ENCODE data around the gene RPS6KL1.

RPS6KL1 gene

DNA sequence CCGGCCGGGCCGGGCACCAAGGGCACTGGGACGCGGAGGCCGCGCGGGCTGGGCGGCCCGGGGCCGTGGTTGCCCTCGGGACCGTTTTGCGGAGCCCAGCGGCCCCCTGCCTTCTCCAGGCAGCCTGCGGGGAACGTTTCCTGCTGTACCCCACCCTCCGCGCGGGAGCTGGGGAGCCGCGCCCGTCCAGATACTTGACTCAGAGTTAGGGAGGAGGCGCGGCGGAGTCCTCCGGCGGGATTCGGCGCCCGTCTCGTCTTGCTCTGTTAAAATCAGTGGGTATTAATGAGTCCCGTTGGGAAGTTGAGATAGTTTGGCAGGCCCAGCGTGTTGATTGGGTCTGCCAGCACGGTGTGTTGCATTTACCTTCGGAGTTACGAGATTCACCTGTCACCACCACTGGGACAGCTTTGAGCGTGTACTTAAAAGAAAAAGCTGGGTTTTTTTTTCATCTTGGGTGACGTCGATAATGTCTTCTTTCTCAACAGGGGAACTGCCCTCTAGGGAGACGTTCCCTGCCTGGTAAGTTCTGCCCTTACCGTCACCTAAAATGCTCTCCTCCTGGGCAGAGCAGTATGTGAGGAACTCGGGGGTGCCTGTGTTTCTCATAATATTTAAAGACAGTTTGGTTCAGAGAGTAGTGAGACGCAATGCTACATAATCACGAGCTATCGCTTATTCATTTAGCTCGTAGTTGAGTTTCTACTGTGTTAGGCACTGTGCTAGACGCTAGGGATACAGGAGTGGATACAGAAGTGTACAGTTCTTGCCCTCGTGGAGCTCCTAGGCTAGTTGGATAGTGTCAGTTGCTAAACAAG is 40.7 kb downstream of the RPS6KL1 start:
- ATAC-seq (ENCODE audit: low read depth) (peak; percentile 61), DNase-seq (ENCODE audit: low spot score in 2 of 2) (peak in 1 of 2 donors; percentile 51)
- Mint-ChIP-seq H3K27me3 (no peaks in the 10 kb centered on the region), H3K4me3 (peak overlapping the region; percentile 100), H3K36me3 (peaks cover 12% of the 10 kb centered on the region), H3K27ac (peak overlapping the region; percentile 99), H3K9me3 (no peaks in the 10 kb centered on the region), H3K4me1 (peaks cover 45% of the 10 kb centered on the region)

- ATAC-seq (ENCODE audit: low read depth) (peak; percentile 86), DNase-seq (ENCODE audit: low spot score in 2 of 2) (peak; percentile 84 to 93)
- Mint-ChIP-seq H3K4me3 (peak within 1 kb of the TSS; percentile 100), H3K36me3 (peaks cover 12% of the 10 kb centered on the region), H3K4me1 (peaks cover 45% of the 10 kb centered on the region), H3K27me3 (no peaks in the 10 kb centered on the region), H3K9me3 (no peaks in the 10 kb centered on the region), H3K27ac (peak within 1 kb of the TSS; percentile 99)
These were observed 41.5 kb downstream of the RPS6KL1 start, which contains the start of gene DLST for GRCh38 chr14:74881431-74882102. Gene DLST (plus strand): TSS chr14:74881916. CDS start chr14:74881954, 38 bp downstream.

- H3K4me1 Mint-ChIP-seq: peaks cover 44% of the 10 kb centered on the region
- DNase-seq (ENCODE audit: low spot score in 2 of 2) (no peak), ATAC-seq (ENCODE audit: low read depth) (no peak)
- peak overlapping the region; percentile 30 for H3K4me3 Mint-ChIP-seq
- H3K36me3 Mint-ChIP-seq: peaks cover 8% of the 10 kb centered on the region
- peak overlapping the region; percentile 39 for H3K27ac Mint-ChIP-seq
- no peaks in the 10 kb centered on the region for H3K9me3 Mint-ChIP-seq
- no peaks in the 10 kb centered on the region for H3K27me3 Mint-ChIP-seq
These were observed 43.5 kb downstream of the RPS6KL1 start for GRCh38 chr14:74879427-74880182.

- Mint-ChIP-seq H3K36me3 (no peaks in the 10 kb centered on the region), H3K4me3 (peak within 1 kb of the TSS; percentile 46), H3K27me3 (no peaks in the 10 kb centered on the region), H3K27ac (no peak within 1 kb of the TSS), H3K9me3 (no peaks in the 10 kb centered on the region), H3K4me1 (peaks cover 26% of the 10 kb centered on the region)
- ATAC-seq (ENCODE audit: low read depth) (peak; percentile 43), DNase-seq (ENCODE audit: low spot score in 2 of 2) (no peak)
These were observed 46.8 kb downstream of the RPS6KL1 start, which contains the start of gene PROX2 for GRCh38 chr14:74875941-74876913. Gene PROX2 (minus strand): TSS chr14:74876145. CDS start chr14:74863834, 12,311 bp downstream.

DNA sequence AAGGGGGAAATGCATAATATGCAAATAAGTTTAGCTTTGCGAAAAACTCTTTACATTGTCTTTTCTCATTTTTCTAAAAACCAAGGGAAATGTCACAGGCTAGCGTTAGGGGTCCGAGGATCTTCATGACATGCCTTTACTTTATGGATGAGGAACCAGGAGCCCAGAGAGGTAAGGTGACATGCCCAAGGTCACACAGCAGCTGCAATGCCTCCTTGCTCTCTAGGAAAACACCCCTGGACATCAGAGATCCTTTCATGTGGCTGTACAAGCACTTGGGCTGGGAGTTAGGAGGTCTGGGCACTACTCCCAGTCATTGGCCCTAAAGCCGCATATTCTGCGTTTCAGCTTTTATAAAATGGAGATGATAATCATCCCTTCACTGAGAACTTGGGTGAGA is 47.9 kb downstream of the RPS6KL1 start:
- Mint-ChIP-seq H3K27me3 (no peaks in the 10 kb centered on the region), H3K4me1 (peaks cover 21% of the 10 kb centered on the region), H3K36me3 (no peaks in the 10 kb centered on the region), H3K4me3 (peak overlapping the region; percentile 14), H3K27ac (no peak overlapping the region), H3K9me3 (no peaks in the 10 kb centered on the region)
- DNase-seq (ENCODE audit: low spot score in 2 of 2) (no peak), ATAC-seq (ENCODE audit: low read depth) (no peak)

GRCh38 chr14:74871819-74872218 is 51.2 kb downstream of the RPS6KL1 start:
- no peak overlapping the region for H3K4me3 Mint-ChIP-seq
- ATAC-seq (ENCODE audit: low read depth): no peak
- no peaks in the 10 kb centered on the region for H3K9me3 Mint-ChIP-seq
- no peak overlapping the region for H3K27ac Mint-ChIP-seq
- H3K27me3 Mint-ChIP-seq: no peaks in the 10 kb centered on the region
- peaks cover 19% of the 10 kb centered on the region for H3K4me1 Mint-ChIP-seq
- no peaks in the 10 kb centered on the region for H3K36me3 Mint-ChIP-seq
- no peak for DNase-seq (ENCODE audit: low spot score in 2 of 2)

DNA sequence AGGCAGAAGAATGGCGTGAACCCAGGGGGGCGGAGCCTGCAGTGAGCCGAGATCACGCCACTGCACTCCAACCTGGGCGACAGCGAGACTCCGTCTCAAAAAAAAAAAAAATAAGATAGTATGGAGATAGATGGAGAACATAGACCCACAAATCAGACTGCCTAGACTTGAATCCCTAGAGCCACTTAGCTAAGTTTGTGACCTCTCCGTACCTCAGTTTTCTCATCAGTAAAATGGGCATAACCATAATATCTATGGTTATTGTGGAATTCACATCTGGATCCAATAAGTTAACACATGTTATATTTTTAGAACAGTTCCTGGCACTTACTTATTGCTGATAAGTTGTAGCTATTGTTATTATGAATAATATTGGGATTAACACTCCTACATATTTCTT is 54.3 kb downstream of the RPS6KL1 start:
- Mint-ChIP-seq H3K9me3 (no peaks in the 10 kb centered on the region), H3K27me3 (no peaks in the 10 kb centered on the region), H3K36me3 (no peaks in the 10 kb centered on the region), H3K4me1 (peaks cover 6% of the 10 kb centered on the region), H3K27ac (no peak overlapping the region), H3K4me3 (no peak overlapping the region)
- DNase-seq (ENCODE audit: low spot score in 2 of 2) (no peak), ATAC-seq (ENCODE audit: low read depth) (no peak)

DNA sequence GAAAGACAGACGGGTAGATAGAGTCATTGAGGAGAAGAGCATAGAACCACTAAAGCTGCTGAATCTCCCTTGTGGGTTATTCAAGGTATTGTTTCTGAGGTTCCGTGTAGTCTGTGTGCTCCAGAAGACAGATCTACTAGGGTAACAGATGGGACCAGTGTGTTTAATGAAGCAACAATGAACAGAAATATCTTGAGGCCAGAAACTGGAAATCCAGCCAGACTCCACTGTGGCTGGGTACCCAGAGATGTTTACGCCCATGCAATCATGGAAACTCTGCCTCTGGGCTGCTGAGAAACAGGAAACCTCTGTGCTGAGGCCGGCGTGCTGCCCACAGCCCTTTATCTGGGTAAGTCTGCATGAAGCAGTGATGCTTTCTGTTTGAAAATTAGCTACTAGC is 55.4 kb downstream of the RPS6KL1 start:
- Mint-ChIP-seq H3K27me3 (no peaks in the 10 kb centered on the region), H3K27ac (no peak overlapping the region), H3K4me1 (peaks cover 8% of the 10 kb centered on the region), H3K36me3 (no peaks in the 10 kb centered on the region), H3K4me3 (no peak overlapping the region), H3K9me3 (no peaks in the 10 kb centered on the region)
- DNase-seq (ENCODE audit: low spot score in 2 of 2) (no peak), ATAC-seq (ENCODE audit: low read depth) (no peak)

- no peak for ATAC-seq (ENCODE audit: low read depth)
- Mint-ChIP-seq H3K4me1 (peaks cover 8% of the 10 kb centered on the region), H3K27ac (no peak overlapping the region), H3K4me3 (no peak overlapping the region), H3K36me3 (no peaks in the 10 kb centered on the region), H3K9me3 (no peaks in the 10 kb centered on the region), H3K27me3 (no peaks in the 10 kb centered on the region)
- DNase-seq (ENCODE audit: low spot score in 2 of 2): no peak
These were observed 56.2 kb downstream of the RPS6KL1 start for GRCh38 chr14:74866708-74867389.

- Mint-ChIP-seq H3K4me3 (no peak overlapping the region), H3K27me3 (no peaks in the 10 kb centered on the region), H3K27ac (no peak overlapping the region), H3K36me3 (no peaks in the 10 kb centered on the region), H3K4me1 (peaks cover 8% of the 10 kb centered on the region), H3K9me3 (no peaks in the 10 kb centered on the region)
- ATAC-seq (ENCODE audit: low read depth): no peak
- no peak for DNase-seq (ENCODE audit: low spot score in 2 of 2)
These were observed 57.9 kb downstream of the RPS6KL1 start for GRCh38 chr14:74865156-74865555.

GRCh38 chr14:74864198-74864597 is 58.9 kb downstream of the RPS6KL1 start:
- Mint-ChIP-seq H3K27ac (no peak overlapping the region), H3K27me3 (no peaks in the 10 kb centered on the region), H3K4me3 (no peak overlapping the region), H3K36me3 (no peaks in the 10 kb centered on the region), H3K9me3 (no peaks in the 10 kb centered on the region), H3K4me1 (peaks cover 8% of the 10 kb centered on the region)
- ATAC-seq (ENCODE audit: low read depth) (no peak), DNase-seq (ENCODE audit: low spot score in 2 of 2) (no peak)

DNA sequence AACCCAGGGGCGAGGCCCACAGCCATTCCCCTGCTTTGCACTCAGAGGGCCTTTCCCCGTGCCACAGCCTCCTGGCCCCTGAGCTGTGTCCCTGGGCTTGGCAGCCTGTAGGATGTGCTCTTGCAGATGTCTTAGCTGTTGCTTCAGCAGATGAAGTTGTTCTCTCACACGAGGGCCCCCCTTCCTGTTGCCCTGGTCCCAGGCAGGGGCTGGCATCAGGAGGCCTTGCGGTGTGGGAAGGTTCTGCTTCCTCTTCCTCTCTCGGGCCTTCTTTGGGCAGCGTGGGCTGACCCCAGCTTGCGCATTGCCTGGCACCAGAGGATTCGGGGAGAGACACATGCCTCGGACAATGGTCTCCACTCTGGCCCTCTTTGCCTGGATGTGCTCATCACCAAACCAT is 59.8 kb downstream of the RPS6KL1 start:
- Mint-ChIP-seq H3K27me3 (no peaks in the 10 kb centered on the region), H3K27ac (no peak overlapping the region), H3K4me1 (peaks cover 8% of the 10 kb centered on the region), H3K4me3 (no peak overlapping the region), H3K9me3 (no peaks in the 10 kb centered on the region), H3K36me3 (no peaks in the 10 kb centered on the region)
- no peak for ATAC-seq (ENCODE audit: low read depth)
- DNase-seq (ENCODE audit: low spot score in 2 of 2): no peak

DNA sequence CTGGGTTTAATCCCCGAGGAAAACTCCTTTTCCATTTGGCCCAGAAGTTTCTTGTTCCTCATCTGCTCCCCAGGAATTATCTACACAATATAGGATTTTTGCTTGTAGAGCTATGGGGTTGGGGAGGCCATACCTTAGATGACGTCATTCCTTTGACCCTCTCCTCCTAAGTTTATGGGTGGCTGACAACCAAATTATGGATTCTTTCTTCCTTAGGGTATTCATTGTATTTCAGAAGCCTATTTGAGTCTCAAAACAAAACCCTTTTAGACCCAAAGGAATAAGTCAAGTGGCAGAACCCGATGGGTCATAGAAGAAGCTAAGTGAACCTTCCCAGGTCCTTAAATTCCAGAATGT is 61.3 kb downstream of the RPS6KL1 start:
- H3K27ac Mint-ChIP-seq: no peak overlapping the region
- ATAC-seq (ENCODE audit: low read depth) (no peak), DNase-seq (ENCODE audit: low spot score in 2 of 2) (no peak)
- no peaks in the 10 kb centered on the region for H3K36me3 Mint-ChIP-seq
- no peaks in the 10 kb centered on the region for H3K27me3 Mint-ChIP-seq
- peaks cover 4% of the 10 kb centered on the region for H3K4me1 Mint-ChIP-seq
- H3K4me3 Mint-ChIP-seq: no peak overlapping the region
- no peaks in the 10 kb centered on the region for H3K9me3 Mint-ChIP-seq

Measured in memory B cell (primary cell).